GM21423 (cell line): ENCODE data around the gene CCDC34.
A peak's percentile ranks its signal among the peaks of the same experiment; 100 is the strongest.
"Not testable (repeated sequence)": the region's sequence is repeated elsewhere in the genome, so short reads cannot be mapped to it uniquely, and the experiment has no call there.

Source experiments
- ATAC-seq: cut with Tn5 transposase; IDR thresholded peaks from one replicate; pipeline ENCODE4 v1.9.1; 2021; ENCODE audit warnings: mild to moderate bottlenecking, moderate library complexity; ENCODE audit not compliant: unreplicated experiment

Gene CCDC34

DNA sequence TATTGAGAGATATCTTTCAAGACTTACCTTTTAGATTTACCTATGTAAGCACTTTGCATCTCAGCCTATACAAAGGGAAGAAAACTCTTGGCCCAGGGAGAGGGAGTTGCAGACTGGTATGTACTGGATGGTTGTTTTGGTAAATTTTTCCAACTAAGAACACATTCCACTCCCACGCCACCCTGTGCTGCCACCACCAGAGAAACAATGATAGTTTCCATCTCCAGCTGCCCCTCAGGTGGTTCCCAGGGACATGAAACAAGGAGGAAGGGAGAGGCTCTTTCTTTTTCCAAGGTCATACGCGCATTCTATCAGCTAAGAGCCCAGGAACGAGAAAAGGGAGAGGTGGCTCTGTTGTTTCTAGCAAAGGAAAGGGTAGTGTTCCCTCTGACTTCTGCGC lies 34.4 kb downstream of the CCDC34 start:
- no peak for ATAC-seq

DNA sequence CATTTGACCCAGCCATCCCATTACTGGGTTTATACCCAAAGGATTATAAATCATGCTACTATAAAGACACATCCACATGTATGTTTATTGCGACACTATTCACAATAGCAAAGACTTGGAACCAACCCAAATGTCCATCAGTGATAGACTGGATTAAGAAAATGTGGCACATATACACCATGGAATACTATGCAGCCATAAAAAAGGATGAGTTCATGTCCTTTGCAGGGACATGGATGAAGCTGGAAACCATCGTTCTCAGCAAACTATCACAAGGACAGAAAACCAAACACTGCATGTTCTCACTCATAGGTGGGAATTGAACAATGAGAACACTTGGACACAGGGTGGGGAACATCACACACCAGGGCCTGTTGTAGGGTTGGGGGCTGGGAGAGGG lies 36.0 kb downstream of the CCDC34 start:
- ATAC-seq, result not testable (repeated sequence)

DNA sequence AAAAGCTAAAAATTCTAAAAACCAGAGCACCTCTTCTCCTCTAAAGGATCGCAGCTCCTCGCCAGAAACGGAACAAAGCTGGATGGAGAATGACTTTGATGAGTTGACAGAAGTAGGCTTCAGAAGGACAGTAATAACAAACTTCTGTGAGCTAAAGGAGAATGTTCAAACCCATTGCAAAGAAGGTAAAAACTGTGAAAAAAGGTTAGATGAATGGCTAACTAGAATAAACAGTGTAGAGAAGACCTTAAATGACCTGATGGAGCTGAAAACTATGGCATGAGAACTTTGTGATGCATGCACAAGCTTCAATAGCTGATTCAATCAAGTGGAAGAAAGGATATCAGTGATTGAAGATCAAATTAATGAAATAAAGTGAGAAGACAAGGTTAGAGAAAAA lies 40.8 kb downstream of the CCDC34 start:
- not testable (repeated sequence) for ATAC-seq

DNA sequence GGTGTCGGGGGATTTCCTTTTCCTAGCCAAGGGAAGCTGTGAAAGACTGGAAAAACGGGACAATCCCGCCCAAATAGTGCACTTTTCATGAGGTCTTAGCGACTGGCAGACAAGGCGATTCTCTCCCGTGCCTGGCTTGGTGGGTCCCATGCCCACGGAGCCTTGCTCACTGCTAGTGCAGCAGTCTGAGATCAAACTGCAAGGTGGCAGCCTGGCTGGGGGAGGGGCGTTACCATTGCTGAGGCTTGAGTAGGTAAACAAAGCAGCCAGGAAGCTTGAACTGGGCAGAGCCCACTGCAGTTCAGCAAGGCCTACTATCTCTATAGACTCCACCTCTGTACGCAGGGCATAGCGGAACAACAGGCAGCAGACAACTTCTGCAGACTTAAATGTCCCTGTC lies 41.7 kb downstream of the CCDC34 start:
- not testable (repeated sequence) for ATAC-seq

GRCh38 chr11:27319072-27319471 lies 43.9 kb downstream of the CCDC34 start:
- ATAC-seq, result peak; percentile 97

DNA sequence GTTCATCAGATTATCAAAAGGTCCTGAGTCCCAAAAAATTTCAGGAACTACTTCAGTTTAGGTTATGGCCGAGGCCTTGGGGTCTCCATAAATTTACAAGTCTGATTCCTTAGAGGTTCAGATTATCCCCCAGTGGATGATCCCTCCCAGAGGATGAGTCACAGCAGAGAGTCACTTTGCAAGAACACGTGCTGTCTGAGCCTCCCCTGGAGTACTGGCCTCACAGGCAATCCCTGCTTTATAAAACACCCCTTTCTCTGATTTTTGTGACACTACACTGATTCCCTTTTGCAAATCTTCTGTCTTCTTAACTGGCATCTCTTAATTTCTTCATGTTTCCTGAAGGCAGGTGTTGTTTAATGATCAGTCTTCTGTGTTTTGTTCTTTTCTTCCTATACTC lies 45.3 kb downstream of the CCDC34 start:
- ATAC-seq, result no peak

- ATAC-seq, result no peak
Measured at GRCh38 chr11:27315836-27316235, 47.2 kb downstream of the CCDC34 start.

DNA sequence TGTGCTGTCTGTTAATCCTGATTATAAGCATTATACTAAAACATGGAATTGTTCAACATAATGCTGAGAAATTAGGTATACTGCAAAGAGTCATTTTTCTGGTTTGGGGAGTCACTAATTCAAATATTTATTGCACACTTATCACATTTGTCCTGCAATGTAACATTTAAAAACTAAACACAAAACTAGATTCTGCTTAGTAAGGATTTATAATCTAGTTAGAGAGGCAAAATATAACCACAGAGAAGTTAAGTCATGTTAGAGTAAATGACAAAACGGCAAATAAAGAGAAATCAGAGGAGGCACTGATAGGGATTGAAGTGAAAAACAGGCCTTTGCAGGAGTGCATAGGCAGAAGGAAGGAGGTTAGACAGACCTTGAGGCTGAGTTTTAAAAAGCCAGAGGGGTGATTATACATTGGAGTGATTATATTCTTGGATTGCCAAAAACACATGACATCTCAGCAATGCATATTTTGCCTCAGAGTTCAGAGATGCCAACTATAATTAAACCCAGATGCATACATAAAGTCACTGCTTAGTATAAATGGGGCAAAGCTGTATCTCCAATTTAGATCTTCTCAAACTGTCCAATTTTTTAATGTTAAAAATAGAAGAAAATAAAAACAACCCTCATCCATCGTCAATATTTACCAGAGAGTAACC lies 49.7 kb downstream of the CCDC34 start:
- ATAC-seq, result no peak

GRCh38 chr11:27312110-27312509 lies 50.9 kb downstream of the CCDC34 start:
- ATAC-seq, result no peak

- ATAC-seq, result no peak
Measured at GRCh38 chr11:27310707-27311106, 52.3 kb downstream of the CCDC34 start.

DNA sequence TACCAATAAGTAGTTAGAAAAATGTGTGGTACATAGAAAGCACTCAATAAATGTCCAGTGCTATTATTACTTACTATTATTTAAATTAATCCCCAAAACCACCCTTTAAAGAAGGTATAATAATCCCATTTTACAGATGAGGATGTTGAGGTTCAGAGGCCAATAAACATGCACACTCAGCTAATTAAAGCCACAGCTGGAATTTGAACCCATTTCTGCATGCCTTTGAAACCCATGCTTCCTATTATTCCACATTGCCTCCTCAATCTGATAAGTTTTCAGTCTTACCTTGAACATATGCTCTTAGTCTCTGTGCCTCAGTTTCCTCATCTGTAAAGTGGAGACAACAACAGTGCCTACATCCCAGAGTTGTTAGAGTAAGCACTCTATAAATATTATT lies 52.8 kb downstream of the CCDC34 start:
- no peak for ATAC-seq

- no peak for ATAC-seq
Measured at GRCh38 chr11:27309046-27309445, 54.0 kb downstream of the CCDC34 start.

GRCh38 chr11:27307232-27307631 lies 55.8 kb downstream of the CCDC34 start:
- ATAC-seq, result no peak

GRCh38 chr11:27305751-27306150 lies 57.3 kb downstream of the CCDC34 start:
- ATAC-seq, result no peak

DNA sequence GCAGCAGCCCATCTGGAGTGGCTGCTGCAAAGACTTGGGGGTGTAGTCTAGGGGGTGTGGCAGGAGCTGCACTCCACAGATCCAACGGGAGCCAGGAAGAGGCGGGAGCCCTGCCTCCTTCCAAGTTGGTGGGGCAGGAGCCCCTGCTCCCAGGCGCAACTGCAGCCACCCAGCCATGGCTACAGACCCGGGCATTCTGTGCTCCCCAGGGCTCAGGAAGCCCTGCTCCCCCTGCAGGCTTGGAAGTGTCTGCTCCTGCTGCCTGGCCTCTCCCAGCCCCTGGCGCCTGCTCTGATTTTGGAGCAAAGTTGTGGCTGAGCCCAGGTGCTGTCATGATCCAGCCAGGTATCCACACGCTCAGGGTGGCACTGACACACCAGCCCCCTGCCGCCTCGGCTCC lies 58.5 kb downstream of the CCDC34 start:
- ATAC-seq, result no peak

DNA sequence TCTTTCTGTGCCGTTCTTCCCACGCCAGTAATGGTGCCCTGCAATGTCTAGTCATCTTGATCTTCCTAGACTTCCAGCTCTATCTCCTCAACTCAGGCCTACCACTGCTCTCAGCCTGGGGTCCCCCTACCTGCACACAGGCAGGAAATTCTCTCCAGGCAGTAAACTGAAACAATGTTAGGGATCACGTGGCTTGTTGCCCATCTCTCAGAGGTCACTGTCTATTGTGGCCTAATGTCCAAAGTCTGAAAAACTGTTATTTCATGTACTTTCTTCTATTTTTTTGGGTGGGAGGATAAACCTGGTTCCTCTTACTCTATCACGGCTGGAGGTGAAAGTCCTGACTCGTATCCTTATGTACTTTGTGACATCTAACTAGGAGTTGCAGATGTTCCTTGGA lies 59.1 kb downstream of the CCDC34 start:
- no peak for ATAC-seq

DNA sequence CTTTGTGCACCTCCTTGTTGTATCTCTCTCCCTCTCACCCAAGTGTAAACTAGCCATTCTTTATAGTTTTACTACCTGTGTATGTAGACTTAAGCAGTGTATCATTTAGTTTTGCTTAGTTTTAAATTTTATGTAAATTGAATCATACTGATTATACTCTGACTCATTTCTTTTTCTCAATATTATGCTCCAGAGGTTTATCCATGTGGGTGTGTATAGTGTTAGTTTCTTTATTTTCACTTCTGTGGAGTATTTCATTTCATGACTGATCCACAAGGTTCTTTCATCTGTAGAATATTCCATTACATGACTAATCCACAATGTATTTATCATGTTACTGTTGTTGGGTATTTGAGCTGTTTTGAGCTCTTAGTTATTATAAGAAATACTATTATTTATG lies 62.0 kb downstream of the CCDC34 start:
- no peak for ATAC-seq

DNA sequence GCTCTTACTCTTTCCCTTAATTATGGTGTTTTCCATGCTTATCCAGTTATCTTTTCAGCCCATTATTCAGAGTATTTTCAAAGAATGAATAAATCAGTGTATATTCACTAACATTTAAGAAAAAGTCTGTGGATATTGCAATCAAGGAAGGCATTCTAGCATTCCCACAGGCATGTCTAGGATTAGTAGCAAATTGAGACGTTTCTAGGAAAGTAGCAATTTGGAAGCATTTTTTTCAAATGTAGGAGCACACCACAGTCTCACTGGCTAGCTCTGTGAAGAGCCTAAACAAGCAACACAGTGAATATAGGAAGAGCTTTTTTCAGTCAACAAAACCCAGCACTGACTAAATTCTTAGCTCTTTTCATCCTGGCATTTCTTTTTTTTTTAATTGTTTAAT lies 65.4 kb downstream of the CCDC34 start:
- ATAC-seq, result no peak

DNA sequence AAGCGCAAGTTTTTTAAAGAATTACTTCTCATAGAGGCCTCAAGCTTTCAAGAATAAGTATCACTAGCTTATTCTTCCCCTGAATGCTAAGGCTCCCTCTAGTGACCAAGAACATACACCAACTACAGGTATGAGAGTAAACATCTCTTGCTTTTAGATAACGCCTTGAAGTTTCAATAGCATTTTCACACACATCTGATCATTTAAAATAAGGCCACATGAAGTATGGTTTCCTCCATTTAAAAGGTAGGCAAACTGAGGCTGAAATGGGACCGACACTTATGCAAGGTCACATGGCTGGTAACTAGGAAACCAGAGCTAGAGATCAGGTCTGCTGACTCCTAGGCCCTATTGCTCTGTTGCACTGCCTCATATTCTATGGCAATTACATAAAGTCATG lies 66.5 kb downstream of the CCDC34 start:
- ATAC-seq, result no peak

DNA sequence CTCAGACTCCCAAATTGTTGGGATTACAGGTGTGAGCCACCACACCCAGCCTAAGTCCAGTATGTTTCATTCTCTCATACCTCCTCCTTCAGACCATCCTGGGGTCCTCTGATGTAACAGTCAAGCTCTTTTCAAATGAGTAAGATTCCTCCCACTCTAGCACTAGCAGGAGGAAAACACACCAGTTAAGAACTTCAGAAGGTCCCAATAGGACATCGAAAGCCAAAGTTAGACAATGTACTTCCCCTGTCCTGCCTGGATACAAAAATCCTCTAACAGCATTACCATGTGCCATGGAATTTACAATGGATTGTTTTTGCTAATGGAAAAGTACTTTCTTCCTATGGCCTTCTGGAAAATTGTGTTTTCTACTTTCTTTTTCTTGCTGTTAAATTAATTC lies 67.1 kb downstream of the CCDC34 start:
- ATAC-seq, result no peak

DNA sequence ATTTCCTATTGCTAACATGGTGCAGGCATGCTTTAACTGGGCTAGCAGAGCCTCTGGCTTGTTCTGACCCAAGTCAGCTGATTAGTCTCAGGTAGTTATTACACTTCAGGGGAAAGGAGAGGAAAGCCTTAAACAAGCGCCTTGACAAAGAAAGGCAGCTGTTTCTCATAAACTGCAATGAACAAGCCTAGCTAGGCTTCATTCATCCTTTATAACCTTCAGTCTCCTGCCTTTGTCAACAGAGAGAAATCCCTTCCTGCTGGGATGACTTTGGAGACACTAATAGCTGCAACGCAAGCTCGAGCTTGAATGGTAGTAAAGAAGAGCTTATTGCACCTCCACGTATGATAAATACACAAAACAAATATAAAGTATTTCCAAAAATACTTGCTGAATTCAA lies 68.4 kb downstream of the CCDC34 start:
- ATAC-seq, result no peak

DNA sequence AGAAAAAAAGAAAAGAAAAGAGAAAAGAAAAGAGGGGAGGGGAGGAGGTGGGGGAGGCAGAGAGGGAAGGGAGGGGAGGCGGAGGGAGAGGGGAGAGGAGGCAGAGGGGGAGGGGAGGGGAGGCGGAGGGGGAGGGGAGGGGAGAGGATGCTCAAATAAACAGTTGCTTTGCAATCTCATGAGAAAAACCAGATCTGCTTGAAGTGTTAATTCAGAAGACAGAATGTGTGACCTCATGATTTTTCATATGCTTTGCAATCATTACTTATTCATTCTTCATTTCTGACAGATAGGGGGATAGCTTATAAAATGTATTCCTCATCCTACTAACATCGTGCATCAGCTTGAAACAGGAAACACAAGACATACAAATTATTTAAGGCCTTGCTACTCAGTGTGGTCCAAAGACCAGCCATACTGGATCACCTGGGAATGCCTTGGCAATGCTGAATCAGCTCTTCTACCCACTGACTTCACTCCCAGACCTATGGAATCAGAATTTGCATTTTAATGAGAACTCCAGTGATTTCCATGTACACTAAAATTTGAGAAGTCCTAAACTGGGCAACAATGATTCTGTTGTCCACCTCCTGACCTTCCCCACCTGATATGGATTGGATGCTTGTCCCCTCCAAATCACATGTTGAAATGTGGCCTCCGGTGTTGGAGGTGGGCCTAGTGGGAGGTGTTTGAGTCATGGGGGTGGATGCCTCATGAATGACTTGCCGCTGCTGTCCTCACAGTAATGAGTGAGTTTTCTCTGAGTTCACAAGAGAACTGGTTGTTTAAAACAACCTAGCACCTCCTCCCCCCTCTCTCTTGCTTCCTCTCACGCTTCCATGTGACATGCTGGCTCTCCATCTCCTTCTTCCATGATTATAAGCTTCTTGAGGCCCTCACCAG lies 69.2 kb downstream of the CCDC34 start:
- ATAC-seq, result no peak
